ENCODE measurements around the gene TOE1. TPM values are rescaled to one million over a fixed set of nuclear protein-coding genes. Genes with fewer than 3 reads are reported as not detected.
A peak's percentile ranks its signal among the peaks of the same experiment; 100 is the strongest.

TOE1 gene
- total and polyA plus RNA-seq, 9 of the 15 experiments (the other 6 are each of a cell fraction or from before 2014, with no cell fraction given): 32.1 to 85.7 (median 38.0) TPM

GRCh38 chr1:45303520-45304310 lies 36.3 kb upstream of the TOE1 start (continued):
- TF ChIP-seq CHD7 (IDR thresholded peaks at IDR 0.05; ENCODE audit: low read depth, low read length) (no peak), E2F3 (CRISPR knock-in tag; IDR thresholded peaks at IDR 0.05) (peak; percentile 82), ZNF23 (CRISPR knock-in tag; IDR thresholded peaks at IDR 0.05) (no peak), ZBTB33 (CRISPR knock-in tag; IDR thresholded peaks at IDR 0.05) (peak; percentile 77), HMGN3 (IDR thresholded peaks at IDR 0.05; ENCODE audit: borderline replicate concordance, extremely low read depth, insufficient read length, low read depth, low read length) (peak; percentile 89), PRMT5 (CRISPR knock-in tag; IDR thresholded peaks at IDR 0.05) (no peak), ZNF445 (CRISPR knock-in tag; IDR thresholded peaks at IDR 0.05; ENCODE audit: low read depth) (no peak), CBFB (CRISPR knock-in tag; IDR thresholded peaks at IDR 0.05) (peak; percentile 92; the same call in 1 of the 2 replicates), NBN (IDR thresholded peaks at IDR 0.05; ENCODE audit: low read depth) (peak; percentile 87), BRD4 (IDR thresholded peaks at IDR 0.05) (no peak), ZNF12 (CRISPR knock-in tag; IDR thresholded peaks at IDR 0.05) (no peak), ZNF134 (CRISPR knock-in tag; conservative IDR thresholded peaks at IDR 0.05) (no peak), ATF7 (IDR thresholded peaks at IDR 0.05) (peak; percentile 91), SUPT5H (IDR thresholded peaks at IDR 0.05) (peak; percentile 92)

All from K562 (cell line).